ENCODE data around the gene SSH2. TPM values are rescaled to one million over a fixed set of nuclear protein-coding genes. Genes with fewer than 3 reads are reported as not detected.

SSH2 gene
- total and polyA plus RNA-seq, 5 donors from 2014 or later, result 27.2 to 90.4 (median 38.2) TPM

- peak overlapping the region in 2 of 4 donors; percentile 70 to 74 for H3K4me3 Mint-ChIP-seq
- H3K4me1 ChIP-seq (ENCODE audit: control insufficient read depth, insufficient read depth, low read length, poor library complexity, severe bottlenecking), result peaks cover 49% of the 10 kb centered on the region
- H3K27me3 ChIP-seq (ENCODE audit: control insufficient read depth, insufficient read depth, low read length), result no peaks in the 10 kb centered on the region
- peaks cover 7% of the 10 kb centered on the region for H3K27me3 Mint-ChIP-seq
- H3K36me3 Mint-ChIP-seq, result no peaks in the 10 kb centered on the region
- H3K27ac Mint-ChIP-seq, result no peak overlapping the region
- no peak overlapping the region for H3K27ac ChIP-seq (ENCODE audit: insufficient read depth, low read length, poor library complexity, severe bottlenecking)
- H3K9me3 Mint-ChIP-seq, result no peaks in the 10 kb centered on the region
- H3K4me1 Mint-ChIP-seq, result peaks cover 5 to 58% (median 35%) of the 10 kb centered on the region in 4 donors
- H3K4me3 ChIP-seq (ENCODE audit: low read depth, low read length), result no peak overlapping the region
- no peaks in the 10 kb centered on the region for H3K9me3 ChIP-seq (ENCODE audit: control insufficient read depth in 2 of 2, low read length in 2 of 2)
- ATAC-seq (ENCODE audit: low read depth in 2 of 2) (no peak), DNase-seq (no peak)
- no peaks in the 10 kb centered on the region for H3K36me3 ChIP-seq (ENCODE audit: control insufficient read depth, insufficient read depth, low read length)
Observed at GRCh38 chr17:29620271-29620670, 309.8 kb downstream of the SSH2 start.

DNA sequence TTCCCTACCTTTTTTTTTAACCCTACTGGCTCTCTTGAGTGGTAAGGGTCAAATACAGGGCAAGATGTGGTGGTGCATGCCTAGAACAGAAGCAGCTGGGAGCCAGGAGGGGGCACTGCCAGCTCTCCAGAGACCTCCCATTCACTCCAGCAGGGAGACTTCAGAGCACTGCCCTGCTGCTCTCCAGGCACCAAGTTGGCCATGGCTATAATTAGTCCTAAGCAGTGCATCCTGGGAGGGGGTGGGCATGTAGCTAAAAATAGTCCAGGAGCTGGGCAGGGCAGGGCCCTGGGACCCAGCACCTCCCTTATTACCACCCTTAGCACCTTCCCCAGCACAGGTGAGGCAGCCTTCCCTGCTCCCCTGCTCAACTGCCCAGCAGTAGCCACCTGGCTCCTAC, 310.8 kb downstream of the SSH2 start:
- Mint-ChIP-seq H3K9me3 (no peaks in the 10 kb centered on the region), H3K4me3 (peak overlapping the region in 1 of 4 donors; percentile 51), H3K36me3 (no peaks in the 10 kb centered on the region), H3K27me3 (peaks cover 7% of the 10 kb centered on the region), H3K4me1 (peaks cover 9 to 62% (median 36%) of the 10 kb centered on the region in 4 donors), H3K27ac (no peak overlapping the region)
- H3K4me1 ChIP-seq (ENCODE audit: control insufficient read depth, insufficient read depth, low read length, poor library complexity, severe bottlenecking), result peaks cover 59% of the 10 kb centered on the region
- DNase-seq (no peak), ATAC-seq (ENCODE audit: low read depth in 2 of 2) (no peak)
- H3K27me3 ChIP-seq (ENCODE audit: control insufficient read depth, insufficient read depth, low read length), result no peaks in the 10 kb centered on the region
- H3K36me3 ChIP-seq (ENCODE audit: control insufficient read depth, insufficient read depth, low read length), result no peaks in the 10 kb centered on the region
- H3K4me3 ChIP-seq (ENCODE audit: low read depth, low read length), result no peak overlapping the region
- H3K27ac ChIP-seq (ENCODE audit: insufficient read depth, low read length, poor library complexity, severe bottlenecking), result no peak overlapping the region
- H3K9me3 ChIP-seq (ENCODE audit: control insufficient read depth in 2 of 2, low read length in 2 of 2), result no peaks in the 10 kb centered on the region

- H3K4me3 ChIP-seq (ENCODE audit: low read depth, low read length), result no peak overlapping the region
Observed at GRCh38 chr17:29618272-29619065, 311.6 kb downstream of the SSH2 start.

GRCh38 chr17:29617481-29618271, 312.4 kb downstream of the SSH2 start:
- peak; percentile 39 to 44 for ATAC-seq (ENCODE audit: low read depth in 2 of 2)
- H3K36me3 ChIP-seq (ENCODE audit: control insufficient read depth, insufficient read depth, low read length), result no peaks in the 10 kb centered on the region
- H3K27ac ChIP-seq (ENCODE audit: insufficient read depth, low read length, poor library complexity, severe bottlenecking), result peak overlapping the region; percentile 70
- H3K4me3 Mint-ChIP-seq, result peak overlapping the region; percentile 90 to 95 (median 92)
- peak overlapping the region in 2 of 3 donors; percentile 67 to 91 for H3K27ac Mint-ChIP-seq
- H3K9me3 ChIP-seq (ENCODE audit: control insufficient read depth in 2 of 2, low read length in 2 of 2), result no peaks in the 10 kb centered on the region
- peaks cover 7% of the 10 kb centered on the region for H3K27me3 Mint-ChIP-seq
- no peaks in the 10 kb centered on the region for H3K27me3 ChIP-seq (ENCODE audit: control insufficient read depth, insufficient read depth, low read length)
- H3K4me1 Mint-ChIP-seq, result peaks cover 4 to 56% (median 29%) of the 10 kb centered on the region in 4 donors
- DNase-seq, result peak; percentile 82 to 92 (median 84)
- H3K9me3 Mint-ChIP-seq, result no peaks in the 10 kb centered on the region
- H3K4me3 ChIP-seq (ENCODE audit: low read depth, low read length), result peak overlapping the region; percentile 59
- no peaks in the 10 kb centered on the region for H3K36me3 Mint-ChIP-seq
- peaks cover 70% of the 10 kb centered on the region for H3K4me1 ChIP-seq (ENCODE audit: control insufficient read depth, insufficient read depth, low read length, poor library complexity, severe bottlenecking)

More at GRCh38 chr17:29618272-29619065, 311.6 kb downstream of the SSH2 start:
- Mint-ChIP-seq H3K27me3 (peaks cover 7% of the 10 kb centered on the region), H3K4me3 (peak overlapping the region in 2 of 4 donors; percentile 90 to 92), H3K36me3 (no peaks in the 10 kb centered on the region), H3K4me1 (peaks cover 8 to 64% (median 35%) of the 10 kb centered on the region in 4 donors), H3K27ac (no peak overlapping the region), H3K9me3 (no peaks in the 10 kb centered on the region)
- Histone ChIP-seq H3K4me1 (ENCODE audit: control insufficient read depth, insufficient read depth, low read length, poor library complexity, severe bottlenecking) (peaks cover 67% of the 10 kb centered on the region), H3K27me3 (ENCODE audit: control insufficient read depth, insufficient read depth, low read length) (no peaks in the 10 kb centered on the region), H3K36me3 (ENCODE audit: control insufficient read depth, insufficient read depth, low read length) (no peaks in the 10 kb centered on the region), H3K27ac (ENCODE audit: insufficient read depth, low read length, poor library complexity, severe bottlenecking) (no peak overlapping the region), H3K9me3 (ENCODE audit: control insufficient read depth in 2 of 2, low read length in 2 of 2) (no peaks in the 10 kb centered on the region)
- DNase-seq, result no peak
- no peak for ATAC-seq (ENCODE audit: low read depth in 2 of 2)

- ATAC-seq (ENCODE audit: low read depth in 2 of 2), result peak; percentile 65 to 68
- peak; percentile 84 to 95 (median 89) for DNase-seq
- peaks cover 4 to 53% (median 28%) of the 10 kb centered on the region in 4 donors for H3K4me1 Mint-ChIP-seq
- peaks cover 64% of the 10 kb centered on the region for H3K4me1 ChIP-seq (ENCODE audit: control insufficient read depth, insufficient read depth, low read length, poor library complexity, severe bottlenecking)
- peak overlapping the region; percentile 26 to 91 (median 67) for H3K27ac Mint-ChIP-seq
- peak overlapping the region; percentile 90 to 95 (median 92) for H3K4me3 Mint-ChIP-seq
- no peaks in the 10 kb centered on the region for H3K36me3 ChIP-seq (ENCODE audit: control insufficient read depth, insufficient read depth, low read length)
- no peaks in the 10 kb centered on the region for H3K27me3 ChIP-seq (ENCODE audit: control insufficient read depth, insufficient read depth, low read length)
- peak overlapping the region; percentile 59 for H3K4me3 ChIP-seq (ENCODE audit: low read depth, low read length)
- no peaks in the 10 kb centered on the region for H3K9me3 ChIP-seq (ENCODE audit: control insufficient read depth in 2 of 2, low read length in 2 of 2)
- peak overlapping the region; percentile 70 for H3K27ac ChIP-seq (ENCODE audit: insufficient read depth, low read length, poor library complexity, severe bottlenecking)
- no peaks in the 10 kb centered on the region for H3K36me3 Mint-ChIP-seq
- H3K27me3 Mint-ChIP-seq, result peaks cover 7% of the 10 kb centered on the region
- no peaks in the 10 kb centered on the region for H3K9me3 Mint-ChIP-seq
Observed at GRCh38 chr17:29617125-29617480, 312.9 kb downstream of the SSH2 start.

DNA sequence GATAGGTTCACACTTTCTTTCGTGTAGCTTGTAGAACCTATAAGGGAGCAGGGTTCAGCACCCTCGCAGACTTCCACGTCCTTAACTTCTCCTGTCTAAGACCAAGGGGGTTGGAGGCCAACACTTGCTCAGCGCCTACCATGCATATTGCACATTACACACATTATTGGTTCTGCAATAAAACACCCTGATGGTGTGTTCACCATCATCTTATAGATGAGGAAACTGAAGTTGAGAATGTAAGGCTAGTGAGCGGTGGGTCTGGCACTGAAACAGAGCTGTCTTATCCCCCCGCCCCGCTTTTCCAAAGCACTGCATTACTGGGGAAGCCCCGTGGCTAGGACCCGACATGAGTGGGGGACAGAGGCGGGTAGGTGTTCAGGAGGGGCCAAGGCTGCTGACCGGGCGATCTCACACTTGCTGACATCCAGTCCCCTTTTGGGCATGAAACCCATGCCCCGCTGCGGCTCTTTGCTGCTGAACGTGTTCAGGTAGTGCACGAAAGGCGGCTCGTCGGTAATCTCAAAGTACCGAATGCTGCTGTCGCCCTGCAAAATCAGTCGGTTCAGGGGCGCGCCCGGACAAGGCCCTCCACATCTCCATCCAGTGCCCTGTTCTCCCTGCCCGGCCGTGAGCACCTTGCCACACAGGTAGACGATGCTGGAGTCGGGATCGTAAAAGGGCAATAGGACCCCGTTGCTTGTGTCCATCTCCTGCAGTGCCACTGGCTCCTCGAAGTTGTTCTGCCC, 313.6 kb downstream of the SSH2 start:
- peak overlapping the region; percentile 6 for H3K27ac ChIP-seq (ENCODE audit: insufficient read depth, low read length, poor library complexity, severe bottlenecking)
- H3K27ac Mint-ChIP-seq, result peak overlapping the region in 2 of 3 donors; percentile 51 to 90
- peaks cover 3 to 48% (median 26%) of the 10 kb centered on the region in 4 donors for H3K4me1 Mint-ChIP-seq
- ATAC-seq (ENCODE audit: low read depth in 2 of 2) (no peak), DNase-seq (peak in 1 of 3 donors; percentile 30)
- H3K36me3 ChIP-seq (ENCODE audit: control insufficient read depth, insufficient read depth, low read length), result no peaks in the 10 kb centered on the region
- H3K4me3 Mint-ChIP-seq, result peak overlapping the region; percentile 90 to 95 (median 92)
- peaks cover 59% of the 10 kb centered on the region for H3K4me1 ChIP-seq (ENCODE audit: control insufficient read depth, insufficient read depth, low read length, poor library complexity, severe bottlenecking)
- H3K9me3 ChIP-seq (ENCODE audit: control insufficient read depth in 2 of 2, low read length in 2 of 2), result no peaks in the 10 kb centered on the region
- no peaks in the 10 kb centered on the region for H3K9me3 Mint-ChIP-seq
- peak overlapping the region; percentile 58 for H3K4me3 ChIP-seq (ENCODE audit: low read depth, low read length)
- peaks cover 7% of the 10 kb centered on the region for H3K27me3 Mint-ChIP-seq
- no peaks in the 10 kb centered on the region for H3K27me3 ChIP-seq (ENCODE audit: control insufficient read depth, insufficient read depth, low read length)
- H3K36me3 Mint-ChIP-seq, result no peaks in the 10 kb centered on the region

All from CD4-positive, CD25-positive, alpha-beta regulatory T cell (primary cell).